ENCODE data around the gene CENATAC. TPM values are rescaled to one million over a fixed set of nuclear protein-coding genes. Genes with fewer than 3 reads are reported as not detected.
"Not testable (repeated sequence)": the region's sequence is repeated elsewhere in the genome, so short reads cannot be mapped to it uniquely, and the experiment has no call there.

Gene CENATAC, protein sequence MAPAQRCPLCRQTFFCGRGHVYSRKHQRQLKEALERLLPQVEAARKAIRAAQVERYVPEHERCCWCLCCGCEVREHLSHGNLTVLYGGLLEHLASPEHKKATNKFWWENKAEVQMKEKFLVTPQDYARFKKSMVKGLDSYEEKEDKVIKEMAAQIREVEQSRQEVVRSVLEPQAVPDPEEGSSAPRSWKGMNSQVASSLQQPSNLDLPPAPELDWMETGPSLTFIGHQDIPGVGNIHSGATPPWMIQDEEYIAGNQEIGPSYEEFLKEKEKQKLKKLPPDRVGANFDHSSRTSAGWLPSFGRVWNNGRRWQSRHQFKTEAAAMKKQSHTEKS
- total RNA-seq: 14.7 TPM

DNA sequence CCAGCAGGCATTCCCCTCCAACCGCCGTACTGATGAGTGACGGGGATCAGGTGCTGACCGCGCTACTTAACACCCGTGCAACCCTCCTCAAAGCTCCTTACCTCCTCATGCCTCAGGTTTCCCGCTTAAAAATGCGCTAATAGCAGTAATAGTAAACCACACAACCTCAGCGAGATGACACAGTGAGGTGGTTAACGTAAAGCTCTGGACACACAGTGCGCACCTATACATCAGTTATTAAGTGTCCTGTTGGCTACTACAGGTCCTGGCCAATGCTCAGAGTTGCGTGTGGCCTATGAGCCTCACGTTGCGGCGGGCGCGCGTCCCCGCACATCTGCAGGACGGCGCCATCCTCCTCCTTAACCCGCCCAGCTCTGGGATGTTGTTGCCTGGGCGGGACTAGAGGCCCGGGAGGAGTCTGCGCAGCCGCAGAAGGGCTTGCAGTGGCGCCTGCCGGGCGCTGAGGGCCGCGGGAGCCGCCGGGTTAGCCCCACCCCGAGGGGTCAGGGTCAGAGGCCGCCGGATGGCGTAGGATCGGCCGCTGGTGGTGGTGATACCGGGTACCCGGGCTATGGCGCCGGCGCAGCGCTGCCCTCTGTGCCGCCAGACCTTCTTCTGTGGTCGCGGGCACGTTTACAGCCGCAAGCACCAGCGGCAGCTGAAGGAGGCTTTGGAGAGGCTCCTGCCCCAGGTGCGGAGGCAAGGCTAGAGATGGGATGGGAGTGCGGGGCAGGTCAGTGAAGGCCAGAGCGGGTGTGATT lies at the start of gene CENATAC:
TSS of gene CENATAC (plus strand) at position 512 of the 761 bp plus-strand sequence. CDS start at position 572, 60 bp downstream.
- DNase-seq (ENCODE audit: low spot score) (peak; percentile 97), ATAC-seq (peak; percentile 99)

DNA sequence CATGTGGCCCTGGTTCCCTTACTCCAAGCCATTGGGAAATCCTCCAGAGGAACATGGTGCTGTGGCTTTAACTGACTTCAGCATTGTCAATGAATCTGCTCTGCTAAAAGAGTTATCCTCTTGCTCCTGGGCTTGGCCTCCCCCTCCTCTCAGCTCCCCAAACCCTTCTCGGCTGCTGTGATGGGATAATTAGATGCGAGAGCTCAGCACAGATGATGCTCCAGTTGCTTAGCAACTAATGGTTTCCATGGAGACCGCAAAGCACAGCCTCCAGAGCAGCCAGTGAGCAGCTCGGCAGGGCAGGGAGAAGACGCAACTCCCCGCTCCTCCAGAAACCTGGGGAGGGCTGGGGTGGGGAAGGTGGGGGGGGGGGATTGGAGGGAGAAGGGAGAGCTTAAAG lies 44.7 kb upstream of the CENATAC start:
- ATAC-seq (no peak), DNase-seq (ENCODE audit: low spot score) (no peak)

- DNase-seq (ENCODE audit: low spot score): not testable (repeated sequence)
These were observed 44.0 kb upstream of the CENATAC start for GRCh38 chr11:118953976-118954375.

GRCh38 chr11:118956094-118956846 lies 41.7 kb upstream of the CENATAC start, which contains the start of gene UPK2:
Gene UPK2, plus strand, starts transcription at chr11:118956298. Its CDS starts 53 bp downstream, at chr11:118956351.
- peak; percentile 100 for ATAC-seq
- DNase-seq (ENCODE audit: low spot score): peak; percentile 88

More at GRCh38 chr11:118953976-118954375, 44.0 kb upstream of the CENATAC start:
- not testable (repeated sequence) for ATAC-seq

DNA sequence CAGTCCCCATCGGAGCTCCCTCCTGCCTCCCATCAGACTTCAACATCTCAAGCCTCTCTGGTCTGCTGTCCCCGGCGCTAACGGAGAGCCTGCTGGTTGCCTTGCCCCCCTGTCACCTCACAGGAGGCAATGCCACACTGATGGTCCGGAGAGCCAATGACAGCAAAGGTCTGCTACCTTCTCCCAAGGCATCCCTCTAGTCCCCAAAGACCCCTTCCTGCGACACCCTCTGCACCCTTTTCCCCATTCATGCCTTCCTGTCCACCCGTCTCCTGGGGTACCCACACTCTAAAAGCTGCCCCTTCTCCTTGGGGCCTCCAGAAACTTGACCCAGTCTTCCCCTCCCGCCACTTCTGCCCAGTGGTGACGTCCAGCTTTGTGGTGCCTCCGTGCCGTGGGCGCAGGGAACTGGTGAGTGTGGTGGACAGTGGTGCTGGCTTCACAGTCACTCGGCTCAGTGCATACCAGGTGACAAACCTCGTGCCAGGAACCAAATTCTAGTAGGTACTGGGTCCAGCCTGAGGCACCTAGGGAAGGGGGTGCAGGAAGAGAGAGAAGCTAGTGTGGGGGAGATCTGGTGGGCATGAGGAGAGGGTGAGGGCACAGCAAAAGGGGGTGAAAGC lies 41.0 kb upstream of the CENATAC start:
- no peak for ATAC-seq
- DNase-seq (ENCODE audit: low spot score): no peak

GRCh38 chr11:118957549-118957948 lies 40.4 kb upstream of the CENATAC start:
- DNase-seq (ENCODE audit: low spot score): no peak
- ATAC-seq: no peak

DNA sequence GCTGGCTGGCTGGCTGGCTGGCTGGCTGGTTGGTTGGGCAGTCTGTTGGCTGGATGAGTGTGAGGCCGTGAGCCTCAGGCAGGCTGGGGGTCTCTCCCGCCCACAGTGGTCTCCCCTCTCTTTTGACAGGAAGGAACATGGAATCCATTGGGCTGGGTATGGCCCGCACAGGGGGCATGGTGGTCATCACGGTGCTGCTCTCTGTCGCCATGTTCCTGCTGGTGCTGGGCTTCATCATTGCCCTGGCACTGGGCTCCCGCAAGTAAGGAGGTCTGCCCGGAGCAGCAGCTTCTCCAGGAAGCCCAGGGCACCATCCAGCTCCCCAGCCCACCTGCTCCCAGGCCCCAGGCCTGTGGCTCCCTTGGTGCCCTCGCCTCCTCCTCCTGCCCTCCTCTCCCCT lies 40.0 kb upstream of the CENATAC start:
- DNase-seq (ENCODE audit: low spot score): no peak
- ATAC-seq: no peak

DNA sequence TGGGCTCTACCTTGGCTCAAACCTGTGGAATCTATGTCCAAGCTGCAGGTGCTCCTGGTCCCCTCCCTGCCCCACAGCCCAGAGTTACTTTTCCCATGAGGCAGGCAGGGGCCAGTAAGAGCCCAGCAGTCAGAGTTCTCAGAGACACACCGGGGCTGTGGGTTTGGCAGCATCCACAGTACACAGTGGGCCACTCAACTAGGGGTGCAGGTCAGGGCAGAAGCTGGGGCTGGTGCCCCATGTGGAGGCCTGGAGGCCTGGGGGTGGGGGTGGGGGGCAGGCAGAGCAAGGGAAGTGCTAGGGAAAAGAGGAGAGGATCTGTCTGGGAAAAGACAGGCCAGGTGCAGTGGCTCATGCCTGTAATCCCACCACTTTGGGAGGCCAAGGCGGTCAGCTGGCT lies 39.4 kb upstream of the CENATAC start:
- ATAC-seq (no peak), DNase-seq (ENCODE audit: low spot score) (no peak)

- no peak for ATAC-seq
- no peak for DNase-seq (ENCODE audit: low spot score)
These were observed 36.7 kb upstream of the CENATAC start for GRCh38 chr11:118961189-118961588.

- ATAC-seq (no peak), DNase-seq (ENCODE audit: low spot score) (no peak)
These were observed 36.3 kb upstream of the CENATAC start for GRCh38 chr11:118961591-118961990.

- DNase-seq (ENCODE audit: low spot score); ATAC-seq: not testable (repeated sequence)
These were observed 28.4 kb upstream of the CENATAC start for GRCh38 chr11:118969508-118969907.

DNA sequence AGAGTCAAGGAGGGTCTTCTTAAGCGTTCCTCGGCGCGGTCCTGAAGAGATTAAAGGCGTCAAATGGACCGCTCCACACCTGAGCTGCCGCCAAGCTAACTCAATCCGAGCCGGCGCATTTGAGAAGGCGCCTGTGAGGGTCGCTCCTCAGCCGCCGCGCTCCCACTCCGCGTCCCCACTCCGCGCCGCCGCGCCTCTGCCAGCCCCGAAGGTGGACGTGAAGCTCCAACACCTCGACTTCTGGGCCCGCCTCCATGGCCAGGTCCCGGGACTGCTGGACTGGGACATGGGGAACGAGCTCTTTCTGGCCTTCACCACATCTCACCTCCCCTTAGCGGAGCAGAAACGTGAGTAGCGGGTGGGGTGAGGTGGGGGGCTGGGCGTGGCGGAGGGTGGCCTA lies 26.3 kb upstream of the CENATAC start, which contains the start of gene FOXR1:
TSS of gene FOXR1 (plus strand) at position 116 of the 400 bp plus-strand sequence. CDS start at position 287, 171 bp downstream.
- no peak for ATAC-seq
- no peak for DNase-seq (ENCODE audit: low spot score)

DNA sequence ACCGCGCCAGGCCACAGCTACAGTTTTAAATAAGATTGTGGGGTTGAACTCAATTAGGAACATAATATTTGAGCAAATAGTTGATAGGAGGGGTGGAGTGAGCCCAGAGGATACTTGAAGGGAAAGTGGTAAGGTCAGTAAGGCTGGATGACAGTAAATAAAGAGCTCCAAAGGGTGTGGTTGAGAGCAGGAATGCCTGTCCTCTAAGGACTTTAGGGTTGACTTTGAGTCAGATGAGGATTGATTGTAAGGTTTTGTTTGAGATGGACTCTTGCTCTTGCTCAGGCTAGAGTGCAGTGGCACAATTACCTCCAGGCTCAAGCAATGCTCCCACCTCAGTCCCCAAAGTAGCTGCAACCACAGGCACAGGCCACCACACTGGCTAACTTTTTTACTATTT lies 24.0 kb upstream of the CENATAC start:
- ATAC-seq (no peak), DNase-seq (ENCODE audit: low spot score) (no peak)

DNA sequence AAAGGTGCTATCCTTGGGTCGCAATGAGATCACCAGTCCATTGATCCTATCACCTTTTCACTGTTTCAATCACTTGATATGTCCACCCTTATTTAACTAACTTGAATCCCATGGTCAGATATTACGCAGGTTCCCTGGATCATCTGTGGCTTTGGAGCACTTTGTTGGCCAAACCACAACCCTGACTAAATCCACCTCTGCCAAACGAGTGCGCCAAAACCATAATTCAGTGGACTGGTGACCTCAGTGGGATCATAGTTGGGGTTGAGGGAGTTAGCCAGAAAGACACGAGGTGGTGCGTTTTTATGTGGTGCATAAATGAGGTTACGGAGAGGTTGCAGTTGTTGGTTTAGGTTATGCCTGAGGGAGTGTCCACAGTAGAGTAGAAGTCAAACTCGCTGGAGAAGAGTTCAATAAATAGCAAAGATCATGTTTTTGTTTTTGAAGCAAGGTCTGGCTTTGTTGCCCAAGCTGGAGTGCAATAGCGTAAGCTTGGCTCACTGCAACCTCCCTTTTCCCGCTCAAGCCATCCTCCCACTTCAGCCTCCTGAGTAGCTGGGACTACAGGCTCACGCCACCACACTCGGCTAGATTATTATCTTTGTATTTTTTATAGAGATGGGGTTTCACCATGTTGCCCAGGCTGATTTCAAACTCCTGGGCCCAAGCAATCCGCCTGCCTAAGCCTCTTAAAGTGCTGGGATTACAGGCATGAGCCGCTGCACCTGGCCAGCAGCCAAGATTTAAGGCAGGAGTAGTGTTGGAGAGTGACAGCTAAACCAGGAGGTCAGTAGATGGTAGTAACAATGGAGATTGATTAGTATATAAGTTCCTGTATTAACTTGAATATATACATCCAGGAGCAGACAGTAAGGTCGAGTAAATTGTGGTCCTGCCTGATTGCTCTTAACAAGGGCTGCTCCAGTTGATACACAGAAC lies 21.9 kb upstream of the CENATAC start:
- ATAC-seq (peak; percentile 86), DNase-seq (ENCODE audit: low spot score) (no peak)

DNA sequence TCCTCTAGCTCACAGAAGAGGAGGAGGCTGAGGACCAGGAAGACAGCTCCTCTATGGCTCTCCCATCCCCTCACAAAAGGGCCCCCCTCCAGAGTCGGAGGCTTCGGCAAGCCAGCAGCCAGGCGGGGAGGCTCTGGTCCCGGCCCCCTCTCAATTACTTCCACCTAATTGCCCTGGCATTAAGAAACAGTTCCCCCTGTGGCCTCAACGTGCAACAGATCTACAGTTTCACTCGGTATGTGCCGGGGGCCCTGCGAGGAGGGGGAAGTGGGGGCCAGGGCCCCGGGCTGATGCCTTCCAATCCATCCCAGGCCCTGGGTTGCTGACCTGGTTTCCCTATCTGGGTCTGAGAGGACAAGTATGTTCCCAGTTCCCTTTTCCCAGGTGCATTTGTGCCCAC lies 18.5 kb upstream of the CENATAC start:
- ATAC-seq (no peak), DNase-seq (ENCODE audit: low spot score) (no peak)

DNA sequence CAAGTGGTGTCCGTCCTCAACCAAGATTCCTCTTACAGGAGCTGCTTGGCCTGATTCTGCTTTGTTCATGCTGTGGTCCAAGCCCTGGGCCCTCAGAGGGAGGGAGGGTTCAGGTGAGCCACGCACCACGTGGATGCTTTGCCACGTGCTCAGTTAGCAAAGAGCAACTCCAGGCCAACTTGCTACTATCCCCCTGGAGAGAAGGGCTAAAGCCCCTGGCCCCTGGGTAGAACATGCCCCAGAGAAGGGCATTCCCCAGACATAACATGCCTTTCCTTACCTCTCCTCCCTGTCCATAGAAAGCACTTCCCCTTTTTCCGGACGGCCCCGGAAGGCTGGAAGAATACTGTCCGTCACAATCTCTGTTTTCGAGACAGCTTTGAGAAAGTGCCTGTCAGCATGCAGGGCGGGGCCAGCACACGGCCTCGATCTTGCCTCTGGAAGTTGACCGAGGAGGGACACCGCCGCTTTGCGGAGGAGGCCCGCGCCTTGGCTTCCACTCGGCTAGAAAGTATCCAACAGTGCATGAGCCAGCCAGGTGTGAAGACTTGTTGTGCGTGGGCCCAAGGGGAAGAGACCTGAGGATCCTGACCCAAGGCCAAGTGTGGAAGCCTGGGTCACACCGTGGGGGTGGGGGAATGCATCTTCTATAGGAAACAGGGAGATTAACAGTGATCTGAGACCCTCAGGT lies 17.6 kb upstream of the CENATAC start:
- peak; percentile 40 for ATAC-seq
- DNase-seq (ENCODE audit: low spot score): no peak

GRCh38 chr11:118984337-118984736 lies 13.6 kb upstream of the CENATAC start:
- not testable (repeated sequence) for ATAC-seq; DNase-seq (ENCODE audit: low spot score)

GRCh38 chr11:118984825-118985224 lies 13.1 kb upstream of the CENATAC start:
- ATAC-seq: no peak
- DNase-seq (ENCODE audit: low spot score): no peak

GRCh38 chr11:118988280-118988679 lies 9.7 kb upstream of the CENATAC start:
- ATAC-seq (no peak), DNase-seq (ENCODE audit: low spot score) (no peak)
